ENCODE measurements around the gene CCNK.

- no peak for TF ChIP-seq EZH2phosphoT487 (IDR thresholded peaks at IDR 0.05; ENCODE audit: insufficient read depth, low read depth)
- TF ChIP-seq EZH2 (IDR thresholded peaks at IDR 0.05; ENCODE audit: insufficient read depth, poor library complexity, severe bottlenecking): no peak
Observed at GRCh38 chr14:99502989-99503421, 21.8 kb downstream of the CCNK start.
